Neutrophil (primary cell): Measurements from ENCODE around the gene XRCC5.

Experiments used
- H3K27ac ChIP-seq: fragments of 200-600 bp; sonication (generic); 2 replicates; pipeline ENCODE4 v1.5.1; 2016; ENCODE audit warnings: mild to moderate bottlenecking, moderate library complexity
- H3K27me3 ChIP-seq: fragments of 200-600 bp; sonication (generic); 2 replicates; pipeline ENCODE4 v1.6.0; 2016; ENCODE audit warnings: mild to moderate bottlenecking
- H3K36me3 ChIP-seq: fragments of 200-600 bp; sonication (generic); 2 replicates; pipeline ENCODE4 v1.5.1; 2017
- H3K4me1 ChIP-seq, 2 experiments: fragments of 200-600 bp in 1 of 2; sonication (generic) in 1 of 2; 1 replicate in 1 of 2; 2 replicates in 1 of 2; pipeline versions ENCODE4 v1.5.1 to v1.6.1; 2013 to 2016; ENCODE audit warnings: low read depth in 1 of 2, low read length in 1 of 2, mild to moderate bottlenecking in 1 of 2, moderate library complexity in 1 of 2; ENCODE audit not compliant: control insufficient read depth in 1 of 2, insufficient read depth in 1 of 2
- H3K4me3 ChIP-seq, 2 experiments: fragments of 200-600 bp in 1 of 2; sonication (generic) in 1 of 2; 1 replicate in 1 of 2; 2 replicates in 1 of 2; pipeline ENCODE4 v1.5.1; 2013 to 2016; ENCODE audit warnings: low read depth in 1 of 2, low read length in 1 of 2, mild to moderate bottlenecking in 1 of 2, moderate library complexity in 1 of 2
- H3K9me3 ChIP-seq: fragments of 200-600 bp; sonication (generic); 2 replicates; pipeline ENCODE4 v1.5.1; 2016
- CTCF ChIP-seq: fragments of 200-600 bp; sonication (generic); IDR thresholded peaks from 2 replicates; pipeline ENCODE4 v1.5.1; 2016; ENCODE audit warnings: antibody characterized with exemption

XRCC5 gene

GRCh38 chr2:216113572-216113971 lies 4.4 kb downstream of the XRCC5 start:
- Histone ChIP-seq H3K9me3 (no peaks in the 10 kb centered on the region), H3K36me3 (peaks cover 32% of the 10 kb centered on the region), H3K27me3 (no peaks in the 10 kb centered on the region), H3K4me1 (peaks cover 66 to 67% of the 10 kb centered on the region in 2 experiments), H3K4me3 (no peak overlapping the region), H3K27ac (peak overlapping the region; percentile 100)
- no peak for TF ChIP-seq CTCF

GRCh38 chr2:216114382-216114713 lies 5.2 kb downstream of the XRCC5 start:
- H3K27ac ChIP-seq, result peak overlapping the region; percentile 100
- H3K4me3 ChIP-seq, result peak overlapping the region; percentile 67 to 75
- H3K9me3 ChIP-seq, result no peaks in the 10 kb centered on the region
- H3K27me3 ChIP-seq, result no peaks in the 10 kb centered on the region
- peaks cover 69% of the 10 kb centered on the region in 2 experiments for H3K4me1 ChIP-seq
- TF ChIP-seq CTCF, result no peak
- H3K36me3 ChIP-seq, result peaks cover 40% of the 10 kb centered on the region

- H3K27ac ChIP-seq, result peak overlapping the region; percentile 100
- peak; percentile 91 for TF ChIP-seq CTCF
- H3K9me3 ChIP-seq, result no peaks in the 10 kb centered on the region
- H3K4me1 ChIP-seq, result peaks cover 63 to 64% of the 10 kb centered on the region in 2 experiments
- no peaks in the 10 kb centered on the region for H3K27me3 ChIP-seq
- peak overlapping the region; percentile 67 to 75 for H3K4me3 ChIP-seq
- peaks cover 46% of the 10 kb centered on the region for H3K36me3 ChIP-seq
These were observed 5.8 kb downstream of the XRCC5 start for GRCh38 chr2:216114714-216115531.

GRCh38 chr2:216116418-216116817 lies 7.3 kb downstream of the XRCC5 start:
- H3K9me3 ChIP-seq, result no peaks in the 10 kb centered on the region
- peak overlapping the region; percentile 100 for H3K27ac ChIP-seq
- no peak overlapping the region for H3K4me3 ChIP-seq
- H3K27me3 ChIP-seq, result no peaks in the 10 kb centered on the region
- H3K4me1 ChIP-seq, result peaks cover 48 to 49% of the 10 kb centered on the region in 2 experiments
- H3K36me3 ChIP-seq, result peaks cover 56% of the 10 kb centered on the region
- no peak for TF ChIP-seq CTCF

GRCh38 chr2:216117561-216118340 lies 8.6 kb downstream of the XRCC5 start:
- H3K36me3 ChIP-seq, result peaks cover 62% of the 10 kb centered on the region
- H3K4me3 ChIP-seq, result no peak overlapping the region
- no peak for TF ChIP-seq CTCF
- H3K27me3 ChIP-seq, result no peaks in the 10 kb centered on the region
- peak overlapping the region; percentile 100 for H3K27ac ChIP-seq
- H3K4me1 ChIP-seq, result peaks cover 48% of the 10 kb centered on the region in 2 experiments
- H3K9me3 ChIP-seq, result no peaks in the 10 kb centered on the region
